T47D (cell line): ENCODE measurements around the gene ERCC6.

Experiments used
- DNase-seq, 2 experiments: peaks; one replicate each; pipeline versions ENCODE4 v3.0.0 to v3.0.0-alpha.2; 2011 to 2012; ENCODE audit warnings: low read depth in 1 of 2, low spot score in 1 of 2
- JUND ChIP-seq: IDR thresholded peaks from 2 replicates; pipeline ENCODE4 v1.6.1; 2012; ENCODE audit warnings: low read depth
- in situ Hi-C: cut with HindIII; loops from 2 replicates; pipeline ENCODE4 v1.10.0; 2016; ENCODE audit warnings: low sequenced_read_pairs, low pct_unique_long_range_greater_than_20kb

ERCC6 gene

DNA sequence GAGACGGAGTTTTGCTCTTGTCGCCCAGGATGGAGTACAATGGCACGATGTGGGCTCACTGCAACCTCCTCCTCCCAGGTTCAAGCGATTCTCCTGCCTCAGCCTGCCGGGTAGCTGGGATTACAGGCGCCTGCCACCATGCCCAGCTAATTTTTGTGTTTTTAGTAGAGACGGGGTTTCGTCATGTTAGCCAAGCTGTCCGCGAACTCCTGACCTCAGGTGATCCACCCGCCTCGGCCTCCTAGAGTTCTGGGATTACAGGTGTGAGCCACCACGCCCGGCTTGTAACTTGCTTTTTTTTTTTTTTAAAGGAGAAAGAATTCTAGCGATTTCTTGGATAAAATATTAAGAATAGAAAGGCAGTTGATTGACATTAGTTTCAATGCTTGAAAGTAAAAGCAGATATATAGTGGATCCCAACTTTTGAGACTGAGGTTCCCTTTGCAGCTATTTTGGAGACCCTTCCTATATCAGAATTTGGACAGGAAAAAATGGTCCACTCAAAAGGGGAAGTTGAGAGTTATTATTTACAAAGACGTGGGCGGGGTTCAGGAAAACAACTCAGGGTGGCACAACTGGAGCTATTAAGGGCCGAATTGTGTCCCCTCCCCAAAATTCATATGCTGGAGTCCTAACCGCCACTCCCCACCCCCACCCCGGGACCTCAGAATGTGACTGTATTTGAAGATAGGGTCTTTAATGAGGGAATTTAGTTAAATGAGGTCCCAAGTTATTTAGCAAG, 1.3 kb upstream of the ERCC6 start:
- no peak for DNase-seq
- no peak for TF ChIP-seq JUND
- in situ Hi-C loops, result no loop called here

DNA sequence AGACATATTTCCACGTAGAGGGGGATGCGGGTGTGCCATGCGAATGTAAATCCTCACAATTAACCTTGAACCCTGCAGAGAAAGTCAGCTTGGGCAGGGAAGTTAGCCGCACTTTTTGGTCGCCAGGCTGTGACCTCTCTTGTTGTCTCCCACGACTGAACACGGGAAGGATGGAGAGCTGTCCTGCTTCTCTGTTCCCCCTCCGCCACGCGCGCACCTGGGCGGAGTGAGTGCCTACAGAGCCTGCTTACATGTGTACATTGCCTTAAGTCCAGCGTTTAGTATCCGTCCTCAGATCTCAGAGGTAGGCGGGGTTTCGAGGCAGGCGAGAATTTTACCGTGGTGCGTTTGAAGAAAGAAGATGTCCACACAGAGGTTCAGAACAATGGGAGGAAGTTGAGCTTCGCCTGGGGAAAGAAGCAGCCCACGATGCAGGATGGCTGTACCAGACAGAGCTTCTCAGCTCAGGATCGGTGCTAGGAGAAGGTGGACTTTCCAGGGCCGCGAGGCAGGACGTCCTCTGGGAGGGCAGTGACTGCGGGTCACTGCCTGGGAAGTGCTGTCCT, 482 bp upstream of the ERCC6 start:
- TF ChIP-seq JUND, result no peak
- in situ Hi-C loops, result no loop called here
- peak; percentile 73 to 90 for DNase-seq

DNA sequence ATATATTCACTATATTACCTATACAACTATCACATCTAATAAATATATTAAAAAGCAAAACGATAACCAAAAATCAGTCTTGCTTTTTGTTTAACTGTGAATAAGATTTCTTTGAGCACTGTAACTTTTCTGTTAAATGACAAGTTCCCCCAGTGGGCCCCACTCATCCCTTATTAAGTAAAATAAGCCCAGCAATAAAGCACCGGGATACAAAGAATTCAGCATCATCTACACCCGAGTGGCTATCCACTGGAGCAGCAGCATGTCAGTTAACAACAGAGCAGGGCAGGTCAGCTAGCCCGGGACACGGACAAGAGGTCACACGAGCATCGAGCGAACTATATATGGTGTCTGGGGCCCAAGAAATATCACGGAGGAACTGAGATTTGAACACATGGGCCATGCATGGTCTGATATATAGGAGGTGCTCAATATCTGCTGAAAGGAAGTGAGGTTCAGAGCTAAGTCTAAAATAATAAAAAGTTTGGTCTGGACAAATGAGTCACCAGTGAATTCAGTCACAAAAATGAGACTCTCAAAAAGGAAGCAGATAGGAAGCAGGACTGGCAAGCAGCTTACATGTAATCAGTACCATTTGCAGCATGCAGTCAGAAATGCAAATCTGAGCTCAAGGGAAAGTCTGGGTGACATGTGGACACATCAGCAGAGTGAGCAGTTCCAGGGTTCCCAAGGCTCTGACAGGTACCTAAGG, 4.1 kb downstream of the ERCC6 start:
- DNase-seq, result no peak
- in situ Hi-C loops, result no loop called here
- no peak for TF ChIP-seq JUND

DNA sequence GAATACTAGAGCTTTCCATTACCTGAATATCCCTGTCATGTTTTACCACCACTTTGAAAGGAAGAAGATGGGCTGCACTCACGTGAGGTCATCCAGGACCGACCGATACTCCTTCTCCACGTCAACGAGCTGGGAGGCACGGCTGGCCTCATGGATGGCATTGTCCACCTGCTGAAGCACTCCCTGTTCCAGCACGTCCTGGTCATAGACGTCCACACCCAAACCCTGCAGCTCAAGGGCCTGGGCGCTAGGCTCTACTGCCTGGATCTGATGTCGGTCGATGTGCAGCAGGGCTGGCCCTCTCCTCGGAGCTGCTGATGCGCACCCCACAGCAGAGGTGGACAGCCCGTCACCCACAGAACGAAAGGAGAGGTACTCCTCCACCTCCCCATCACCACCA, 6.5 kb downstream of the ERCC6 start:
- DNase-seq, result no peak
- in situ Hi-C loops, result no loop called here
- TF ChIP-seq JUND, result no peak

DNA sequence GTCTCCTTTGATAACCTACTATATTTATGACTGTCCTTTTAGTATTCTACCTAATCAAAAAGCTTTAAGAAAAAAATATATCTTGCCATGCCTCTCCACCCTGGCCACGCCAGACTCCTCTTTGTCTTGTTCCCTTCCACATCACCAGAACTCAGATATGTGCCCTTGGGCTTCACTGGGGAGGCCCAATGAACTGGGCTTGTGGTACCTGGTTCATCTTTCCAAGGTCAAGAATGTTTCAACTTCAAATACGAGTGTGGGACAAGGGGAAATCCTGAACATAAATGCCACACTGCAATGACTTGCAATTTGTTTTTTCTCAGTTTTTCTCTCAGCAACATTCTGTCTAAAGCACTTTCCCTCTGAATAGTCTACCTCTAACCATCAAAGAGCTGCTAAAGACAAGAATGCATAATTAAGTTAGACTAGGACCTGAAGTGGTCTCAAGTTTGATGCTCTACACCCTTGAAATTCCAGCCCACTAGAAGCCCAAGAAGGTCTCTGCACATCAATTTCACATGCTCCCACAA, 9.9 kb downstream of the ERCC6 start:
- TF ChIP-seq JUND, result no peak
- in situ Hi-C loops, result no loop called here
- DNase-seq, result no peak

DNA sequence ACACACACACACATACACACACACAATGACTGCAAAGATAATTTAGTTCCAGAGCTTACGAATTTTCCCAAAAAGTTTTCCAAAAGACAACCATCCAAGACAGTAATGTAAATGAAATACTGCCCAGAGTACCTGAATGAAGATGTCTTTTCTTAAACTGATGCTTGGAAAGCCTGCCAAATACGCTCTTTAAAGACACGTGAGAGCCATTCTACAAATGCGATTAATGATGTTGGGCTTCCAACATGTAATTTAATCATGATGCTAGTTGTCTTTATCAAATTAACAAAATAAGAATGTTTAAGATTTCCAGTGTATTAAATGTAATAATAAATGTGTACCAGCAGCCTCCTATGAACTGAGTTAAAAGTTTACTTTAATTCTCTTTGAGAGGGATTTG, 11.1 kb downstream of the ERCC6 start:
- no peak for DNase-seq
- no peak for TF ChIP-seq JUND
- in situ Hi-C loops, result no loop called here

DNA sequence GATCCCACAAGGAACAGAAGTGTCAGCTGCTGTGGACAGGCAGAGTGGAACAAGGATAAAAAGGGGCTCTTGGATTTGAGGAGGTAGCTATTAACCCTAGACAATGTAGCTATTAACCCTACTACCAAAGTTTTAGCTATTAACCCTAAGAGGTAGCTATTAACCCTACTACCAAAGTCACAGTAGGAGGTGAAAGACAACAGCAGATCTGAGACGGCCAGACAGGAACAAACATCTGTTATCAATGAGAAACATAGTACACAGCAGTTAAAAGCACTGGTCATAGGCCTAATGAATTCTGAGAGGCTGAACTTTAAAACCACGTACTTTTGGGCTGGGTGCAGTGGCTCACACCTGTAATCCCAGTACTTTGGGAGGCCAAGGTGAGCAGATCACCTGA, 11.9 kb downstream of the ERCC6 start:
- in situ Hi-C loops, result no loop called here
- TF ChIP-seq JUND, result no peak

DNA sequence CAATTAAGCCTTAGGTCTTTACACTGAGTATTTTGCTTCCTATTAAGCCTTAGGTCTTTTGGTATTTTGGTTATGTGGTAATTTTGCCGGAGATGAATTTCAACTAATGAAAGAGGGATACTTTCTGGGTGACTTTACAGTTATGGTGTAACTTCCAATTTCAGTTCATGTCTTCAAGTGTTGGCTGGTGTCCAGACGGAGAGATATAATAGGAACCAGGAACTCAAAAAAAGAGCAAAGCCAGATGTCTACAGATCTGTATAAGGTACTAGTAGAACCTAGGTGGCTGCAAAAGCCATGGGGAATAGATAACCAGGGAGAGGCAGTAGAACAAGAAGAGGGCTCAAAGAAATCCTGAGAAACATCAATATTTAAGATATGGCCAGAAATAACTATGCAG, 12.3 kb downstream of the ERCC6 start:
- no peak for TF ChIP-seq JUND
- in situ Hi-C loops, result no loop called here
- DNase-seq, result no peak

More for the DNA sequence above, 11.9 kb downstream of the ERCC6 start:
- DNase-seq, result no peak

DNA sequence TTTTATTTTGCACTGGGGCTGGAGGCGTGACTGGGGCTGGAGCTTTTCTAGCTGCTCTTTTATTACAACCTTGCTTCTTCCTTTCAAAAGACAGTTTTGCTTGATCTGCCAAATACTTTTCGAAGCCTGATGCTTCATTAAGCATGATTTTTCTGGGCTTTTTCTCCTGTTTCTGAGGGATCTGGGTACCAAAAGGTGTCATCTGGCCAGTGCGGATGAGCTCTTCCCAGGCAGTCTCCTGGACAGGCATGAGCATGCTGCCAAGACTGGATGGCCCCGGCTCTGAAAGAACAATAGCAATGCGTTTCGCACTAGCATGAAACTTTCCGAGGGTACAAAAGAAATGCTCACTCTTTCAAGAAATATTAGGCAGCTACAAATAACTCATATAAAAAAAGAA, 14.4 kb downstream of the ERCC6 start:
- in situ Hi-C loops, result no loop called here
- TF ChIP-seq JUND, result no peak
- DNase-seq, result no peak

DNA sequence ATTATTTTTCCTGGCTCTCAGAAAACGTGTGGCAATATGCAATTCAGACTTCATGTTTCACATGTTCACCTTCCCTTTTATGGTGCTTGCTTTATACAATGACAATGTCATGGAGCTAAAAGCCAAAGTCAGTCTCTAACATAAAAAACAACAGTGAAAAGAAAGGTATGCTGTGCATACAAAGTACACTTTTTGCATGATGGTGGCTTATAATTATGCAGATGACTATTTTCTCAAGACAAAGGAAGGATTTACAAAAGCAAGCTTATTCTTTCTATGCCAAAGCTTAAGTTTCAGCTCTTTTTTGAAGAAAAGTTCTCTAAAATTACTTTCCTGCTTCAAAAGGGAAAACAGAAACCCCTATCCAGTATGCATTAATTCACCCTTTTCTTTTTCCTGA, 15.6 kb downstream of the ERCC6 start:
- TF ChIP-seq JUND, result no peak
- in situ Hi-C loops, result no loop called here
- no peak for DNase-seq

DNA sequence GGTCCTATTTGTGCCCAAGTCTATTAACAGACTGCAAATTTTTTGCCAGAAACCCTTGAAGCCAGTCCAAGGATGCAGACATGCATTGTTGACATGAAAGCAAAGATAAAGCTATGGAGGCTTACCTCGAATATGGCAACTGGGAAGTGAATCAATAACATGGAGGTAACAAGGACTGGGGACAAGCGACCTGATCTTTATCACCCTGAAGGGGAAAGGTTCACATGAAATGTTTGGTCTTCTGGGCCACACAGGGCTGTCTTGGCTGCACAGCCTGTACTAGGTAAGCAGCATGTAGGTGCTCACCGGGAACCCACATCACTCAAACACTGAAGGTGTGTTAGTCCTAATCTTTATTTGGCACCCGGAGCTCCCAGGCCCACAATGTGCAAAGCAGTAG, 17.9 kb downstream of the ERCC6 start:
- no peak for DNase-seq
- in situ Hi-C loops, result no loop called here
- no peak for TF ChIP-seq JUND

DNA sequence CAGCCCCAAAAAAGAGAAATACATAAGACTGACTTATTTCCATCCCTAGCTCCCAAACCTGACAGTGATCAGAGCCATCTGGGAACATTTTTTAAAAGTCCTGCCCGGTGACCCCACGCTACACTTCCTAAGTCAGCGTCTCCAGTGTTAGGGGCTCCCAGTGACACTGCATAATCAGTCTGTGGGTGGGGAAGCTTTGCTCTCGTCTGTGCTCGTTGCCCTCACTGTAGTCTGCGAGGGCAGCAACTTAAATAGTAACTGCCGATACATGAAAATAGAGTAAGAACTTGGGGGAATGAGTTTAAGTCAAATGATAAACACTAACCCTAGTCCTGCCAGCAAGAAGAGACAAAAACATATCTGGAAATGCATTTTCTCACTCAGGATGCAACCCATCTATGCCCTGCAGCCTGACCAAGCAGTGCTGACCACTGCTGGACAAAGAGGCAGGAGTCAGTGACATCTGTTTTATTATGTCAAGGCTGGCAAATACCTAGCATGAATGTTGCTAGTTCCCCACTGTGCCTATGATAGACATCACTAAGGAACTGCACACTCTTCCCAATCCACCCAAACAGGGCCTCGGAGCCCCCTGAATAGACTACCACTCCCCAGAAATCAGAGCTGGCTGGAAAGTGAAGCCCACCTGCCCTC, 18.7 kb downstream of the ERCC6 start:
- DNase-seq, result no peak
- no peak for TF ChIP-seq JUND
- in situ Hi-C loops, result no loop called here

DNA sequence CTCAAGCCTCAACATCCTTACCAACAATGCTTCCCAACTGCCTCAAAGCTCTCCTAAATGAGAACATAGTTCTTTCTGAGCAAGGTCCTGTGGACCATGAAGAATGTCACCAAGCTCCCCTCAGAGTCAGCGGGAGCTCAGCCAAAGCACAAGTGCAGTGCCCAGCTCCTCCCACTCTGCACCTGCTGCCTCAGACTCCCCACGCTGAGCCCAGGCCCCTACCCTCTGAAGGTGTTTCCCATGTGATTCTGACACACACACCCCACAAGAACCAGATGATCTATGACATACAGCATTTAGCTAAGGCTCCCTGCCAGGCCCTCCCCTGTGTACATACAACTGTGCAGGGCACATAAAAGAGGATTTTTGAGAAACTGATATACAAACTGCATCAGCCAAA, 19.2 kb downstream of the ERCC6 start:
- DNase-seq, result no peak
- in situ Hi-C loops, result no loop called here
- no peak for TF ChIP-seq JUND
